IPS-18c (cell line): ENCODE data around the gene CCNF.

Experiments used
- H3K4me3 ChIP-seq: 2 replicates; pipeline ENCODE4 v1.7.0; 2013; ENCODE audit warnings: low read depth, mild to moderate bottlenecking, low read length, moderate library complexity; ENCODE audit not compliant: insufficient read depth
- H3K9me3 ChIP-seq: one replicate; pipeline ENCODE4 v1.6.1; 2013; ENCODE audit warnings: mild to moderate bottlenecking, low read length, moderate library complexity; ENCODE audit not compliant: control insufficient read depth, insufficient read depth

The CCNF gene

DNA sequence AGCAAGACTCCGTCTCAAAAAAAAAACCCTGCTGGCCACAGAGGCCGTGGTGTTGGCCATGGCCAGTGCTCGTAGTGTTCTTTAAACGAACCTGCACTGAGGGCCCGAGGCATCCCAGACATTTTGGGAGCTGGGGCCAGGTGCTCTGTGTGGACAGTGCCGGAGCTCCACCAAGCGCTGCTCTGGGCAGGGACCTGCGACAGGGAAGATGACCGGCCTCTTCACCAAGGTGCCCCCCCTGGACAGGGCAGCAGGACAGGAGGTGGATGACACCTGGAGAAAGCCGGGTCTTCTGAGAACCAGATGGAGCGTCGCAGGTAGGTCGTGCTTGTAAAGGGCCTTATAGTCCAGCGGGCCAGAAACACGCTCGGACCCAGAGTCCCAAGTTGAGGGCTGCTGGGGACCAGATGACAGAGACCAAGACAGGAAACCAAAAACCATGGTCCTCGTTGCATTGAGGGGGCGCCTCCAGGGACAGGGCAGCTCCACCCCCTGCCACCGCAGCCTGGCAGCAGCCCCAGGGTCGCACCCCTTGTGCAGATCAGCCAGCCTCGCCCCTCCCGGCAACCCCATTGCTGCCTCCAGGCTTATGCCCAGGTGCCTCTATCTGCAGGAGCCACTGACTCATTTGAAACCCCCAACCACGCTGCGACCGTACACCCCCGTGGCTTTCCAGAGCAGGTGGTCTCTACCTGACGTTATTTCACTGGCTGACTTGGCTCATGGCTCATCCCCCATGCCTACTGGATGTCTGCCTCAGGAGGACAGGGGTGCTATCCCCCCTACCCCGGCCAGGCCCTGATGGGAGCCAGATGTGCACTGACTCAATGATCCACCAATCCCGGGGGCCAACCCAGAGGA, 37.6 kb downstream of the CCNF start:
- Histone ChIP-seq H3K4me3 (no peak overlapping the region), H3K9me3 (no peaks in the 10 kb centered on the region)

DNA sequence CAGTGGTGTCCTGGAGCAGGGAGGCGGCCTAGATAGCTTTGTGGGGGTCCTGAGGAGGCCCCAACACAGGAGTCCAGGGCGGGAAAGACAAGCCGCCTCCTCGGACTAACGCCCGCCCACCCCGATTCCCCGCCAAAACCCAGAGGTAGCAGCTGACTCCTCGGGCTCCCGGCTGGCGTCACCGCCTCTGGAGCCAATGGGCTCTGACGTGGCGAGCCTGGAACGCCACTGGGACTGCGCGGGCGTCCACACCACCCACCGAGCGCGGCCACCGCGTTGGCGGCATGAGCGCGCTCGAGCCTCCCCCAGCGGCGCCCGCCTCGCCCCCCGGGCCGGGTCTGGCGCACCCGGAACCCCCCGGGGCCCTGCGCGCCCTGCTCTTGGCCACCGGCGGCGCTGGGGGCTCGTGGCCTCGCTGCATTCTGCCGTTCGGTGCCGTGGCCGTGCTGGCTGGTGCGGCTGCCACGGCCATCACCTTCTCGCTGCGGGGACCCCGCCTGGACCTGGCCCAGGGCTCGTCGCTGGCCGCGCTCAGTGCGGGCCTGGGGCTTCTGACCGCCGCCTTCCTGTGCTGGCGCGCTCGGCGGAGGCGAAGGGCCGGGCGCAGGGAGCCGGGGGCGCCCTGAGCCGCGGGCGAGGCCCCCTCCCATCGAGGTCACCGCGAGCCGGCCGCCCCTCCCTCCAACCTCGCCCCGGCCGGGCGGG, 38.4 kb downstream of the CCNF start:
- Histone ChIP-seq H3K4me3 (peak overlapping the region; percentile 46; the same call in 1 of the 2 replicates), H3K9me3 (no peaks in the 10 kb centered on the region)

DNA sequence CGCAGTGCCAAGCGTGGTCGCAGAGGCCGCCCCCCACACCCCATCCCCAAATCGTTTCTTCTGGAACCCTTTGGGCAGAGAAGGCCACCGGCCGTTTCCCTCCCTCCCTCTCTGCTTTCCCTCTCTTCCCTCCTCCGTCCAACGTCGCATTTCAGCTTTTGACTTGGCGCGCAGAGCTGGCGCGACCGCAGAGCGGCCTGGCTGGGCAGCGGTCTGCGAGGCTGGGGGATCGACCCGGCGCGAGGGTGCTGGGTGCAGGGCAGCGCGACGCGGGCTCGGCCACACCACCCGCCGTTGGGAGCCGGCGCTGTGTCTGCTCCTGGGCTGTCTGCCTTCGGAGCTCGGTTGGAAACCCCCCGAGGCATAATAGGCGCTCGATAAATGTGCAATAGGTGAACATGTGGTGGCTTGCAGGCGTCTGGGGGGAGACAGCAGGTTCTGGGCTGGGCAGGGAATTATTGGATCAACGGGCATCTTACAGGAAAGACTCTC, 39.0 kb downstream of the CCNF start:
- no peaks in the 10 kb centered on the region for H3K9me3 ChIP-seq
- H3K4me3 ChIP-seq: peak overlapping the region; percentile 46

DNA sequence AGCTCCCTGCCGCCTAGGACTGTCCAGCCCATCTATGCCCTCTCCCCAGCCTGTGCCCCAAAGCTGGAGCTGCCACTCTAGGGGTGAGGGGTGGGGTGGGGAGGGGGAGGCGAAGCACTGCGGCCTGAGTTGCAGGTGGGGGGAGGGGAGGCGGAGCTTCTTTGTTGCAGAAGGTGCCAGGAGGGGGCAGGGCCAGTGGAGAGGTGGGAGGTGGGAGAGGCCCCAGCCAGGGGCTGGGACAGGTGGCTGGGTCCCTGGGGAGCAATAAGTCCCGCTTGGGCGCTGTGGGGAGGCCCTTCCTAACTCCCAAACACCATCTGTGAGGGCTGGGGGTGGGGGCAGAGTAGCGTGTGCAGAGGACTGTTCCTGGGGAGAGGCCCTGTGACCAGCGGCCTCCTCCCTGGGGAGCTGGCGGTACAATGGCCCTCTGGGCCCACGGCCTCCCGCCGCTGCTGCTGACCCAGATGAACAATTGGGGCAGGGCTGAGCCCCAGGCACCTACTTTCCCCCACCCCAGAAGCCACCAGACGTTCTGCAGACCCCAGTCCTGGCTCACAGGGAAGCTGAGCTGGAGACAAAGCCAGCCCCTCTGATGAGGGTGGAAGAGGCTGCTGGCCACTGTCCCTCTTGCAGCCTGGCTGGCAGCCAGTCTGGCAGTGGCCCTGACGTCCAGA, 39.6 kb downstream of the CCNF start:
- Histone ChIP-seq H3K9me3 (no peaks in the 10 kb centered on the region), H3K4me3 (peak overlapping the region; percentile 46)

DNA sequence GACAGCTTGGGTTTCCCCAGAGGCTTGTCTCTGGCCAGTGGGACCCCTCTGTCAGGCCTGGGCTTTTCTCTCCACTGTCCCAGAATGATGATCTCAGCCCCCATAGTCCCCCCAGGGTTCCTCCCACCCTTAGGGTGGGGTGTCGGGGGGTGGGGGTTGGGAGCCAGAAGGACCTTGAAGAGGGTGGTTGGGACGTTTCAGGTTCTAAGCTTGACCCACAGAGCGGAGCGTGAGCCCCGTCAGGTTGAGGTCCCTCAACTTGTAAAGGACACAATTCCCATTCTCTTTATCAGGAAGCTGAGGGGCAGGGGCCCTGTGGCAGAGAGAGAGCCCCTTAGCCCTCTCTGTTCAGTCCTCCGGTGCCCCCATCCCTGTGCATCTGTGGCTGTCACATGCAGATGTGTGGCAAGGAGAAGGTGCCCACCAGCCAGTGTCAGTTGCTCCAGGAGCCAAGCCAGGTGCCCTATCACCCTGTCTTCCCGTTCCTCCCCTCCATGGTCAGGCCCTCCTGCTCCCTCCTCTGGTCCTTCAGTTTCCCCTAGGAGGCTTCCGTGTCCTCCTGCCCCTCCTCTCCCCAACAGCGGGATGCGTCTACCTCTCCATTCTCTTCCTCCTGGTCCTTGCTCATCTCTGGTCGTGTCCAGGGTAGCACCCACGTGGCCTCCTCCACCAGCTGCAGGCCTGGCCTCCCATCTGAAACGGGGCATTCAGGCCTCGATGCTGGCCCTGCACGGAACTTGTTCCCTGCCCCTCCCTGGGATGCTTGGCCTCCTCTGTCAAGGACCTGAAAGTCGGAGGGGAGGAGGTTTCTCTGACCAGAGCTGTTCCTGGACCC, 40.4 kb downstream of the CCNF start:
- peak overlapping the region; percentile 46; the same call in 1 of the 2 replicates for H3K4me3 ChIP-seq

DNA sequence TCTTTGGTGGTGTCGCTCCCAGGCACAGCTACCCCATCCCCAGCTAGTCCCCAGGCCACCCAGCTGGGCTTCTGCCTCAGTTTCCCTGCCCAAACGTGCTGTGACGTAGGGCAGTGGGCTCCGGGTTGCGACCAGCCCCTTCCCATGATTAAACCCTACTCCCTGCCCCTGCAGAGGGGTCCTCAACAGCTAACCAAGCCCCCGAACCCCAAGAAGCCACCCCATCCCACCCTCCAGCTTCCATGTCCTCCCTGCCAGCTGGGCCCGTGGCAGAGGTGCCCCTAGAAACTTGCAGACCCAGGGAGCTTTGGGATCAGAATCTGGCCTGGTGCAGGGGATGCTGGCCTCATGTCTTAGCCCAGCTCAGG, 41.0 kb downstream of the CCNF start:
- Histone ChIP-seq H3K4me3 (no peak overlapping the region; the same call in 1 of the 2 replicates), H3K9me3 (no peaks in the 10 kb centered on the region)

More for the DNA sequence above, 40.4 kb downstream of the CCNF start:
- no peaks in the 10 kb centered on the region for H3K9me3 ChIP-seq

DNA sequence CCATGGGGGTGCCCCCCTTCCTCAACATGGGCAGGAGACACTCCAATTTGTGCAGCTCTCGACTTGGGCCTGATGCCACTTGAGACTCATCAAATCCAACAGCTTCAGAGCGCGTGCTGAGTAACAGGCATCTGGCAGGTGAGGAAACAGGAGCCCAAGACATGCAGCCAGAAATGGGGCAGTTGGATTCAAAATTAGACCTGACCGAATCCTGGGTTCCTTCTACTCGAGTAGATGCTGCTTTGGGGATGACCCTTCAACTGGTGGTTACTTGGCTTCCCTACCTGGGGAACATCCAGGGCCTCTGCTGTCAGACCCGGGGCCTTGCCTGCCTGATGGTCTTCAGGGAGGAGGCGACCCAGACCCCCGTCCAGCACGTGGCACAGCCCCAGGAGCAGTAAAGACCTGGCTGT, 41.4 kb downstream of the CCNF start:
- no peak overlapping the region; the same call in 1 of the 2 replicates for H3K4me3 ChIP-seq

DNA sequence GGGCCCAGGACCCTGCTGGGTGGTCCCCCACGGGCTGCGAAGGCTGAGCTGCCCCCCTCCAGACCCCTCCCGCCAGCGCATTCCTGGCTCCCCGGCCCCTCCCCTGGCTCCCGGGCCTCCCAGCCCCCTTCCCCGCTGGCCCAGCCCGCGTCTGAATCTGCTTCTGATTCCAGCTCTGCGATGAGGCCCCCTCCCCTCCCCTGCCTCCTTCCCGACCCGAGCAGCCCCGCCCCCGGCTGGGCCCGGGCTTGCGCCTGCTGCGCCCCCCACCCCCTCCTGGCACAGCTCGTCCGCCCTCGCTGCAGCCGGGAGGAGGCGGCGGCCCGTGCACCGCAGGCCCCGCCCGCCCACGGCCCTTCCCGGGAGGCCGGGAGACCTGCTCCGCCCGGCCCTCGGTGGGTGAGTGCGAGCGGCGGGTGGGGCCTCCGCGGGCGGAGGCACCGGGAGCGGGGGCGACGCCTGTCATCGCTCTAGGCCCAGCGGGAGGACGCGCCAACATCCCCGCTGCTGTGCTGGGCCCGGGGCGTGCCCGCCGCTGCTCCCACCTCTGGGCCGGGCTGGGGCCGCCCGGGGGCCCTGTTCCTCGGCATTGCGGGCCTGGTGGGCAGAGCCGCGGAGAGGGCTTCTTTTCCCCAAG, 41.9 kb downstream of the CCNF start, which contains the start of gene NTN3:
NTN3 (plus strand) TSS at position 282 of the 637 bp plus-strand sequence. CDS start 405 bp downstream, outside the sequence.
- Histone ChIP-seq H3K4me3 (peak within 1 kb of the TSS; percentile 41), H3K9me3 (no peaks in the 10 kb centered on the region)

More for the DNA sequence above, 41.4 kb downstream of the CCNF start:
- no peaks in the 10 kb centered on the region for H3K9me3 ChIP-seq

DNA sequence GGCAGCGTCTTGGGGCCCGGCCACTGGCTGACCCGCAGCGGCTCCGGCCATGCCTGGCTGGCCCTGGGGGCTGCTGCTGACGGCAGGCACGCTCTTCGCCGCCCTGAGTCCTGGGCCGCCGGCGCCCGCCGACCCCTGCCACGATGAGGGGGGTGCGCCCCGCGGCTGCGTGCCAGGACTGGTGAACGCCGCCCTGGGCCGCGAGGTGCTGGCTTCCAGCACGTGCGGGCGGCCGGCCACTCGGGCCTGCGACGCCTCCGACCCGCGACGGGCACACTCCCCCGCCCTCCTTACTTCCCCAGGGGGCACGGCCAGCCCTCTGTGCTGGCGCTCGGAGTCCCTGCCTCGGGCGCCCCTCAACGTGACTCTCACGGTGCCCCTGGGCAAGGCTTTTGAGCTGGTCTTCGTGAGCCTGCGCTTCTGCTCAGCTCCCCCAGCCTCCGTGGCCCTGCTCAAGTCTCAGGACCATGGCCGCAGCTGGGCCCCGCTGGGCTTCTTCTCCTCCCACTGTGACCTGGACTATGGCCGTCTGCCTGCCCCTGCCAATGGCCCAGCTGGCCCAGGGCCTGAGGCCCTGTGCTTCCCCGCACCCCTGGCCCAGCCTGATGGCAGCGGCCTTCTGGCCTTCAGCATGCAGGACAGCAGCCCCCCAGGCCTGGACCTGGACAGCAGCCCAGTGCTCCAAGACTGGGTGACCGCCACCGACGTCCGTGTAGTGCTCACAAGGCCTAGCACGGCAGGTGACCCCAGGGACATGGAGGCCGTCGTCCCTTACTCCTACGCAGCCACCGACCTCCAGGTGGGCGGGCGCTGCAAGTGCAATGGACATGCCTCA, 42.6 kb downstream of the CCNF start:
- peak overlapping the region; percentile 41 for H3K4me3 ChIP-seq

DNA sequence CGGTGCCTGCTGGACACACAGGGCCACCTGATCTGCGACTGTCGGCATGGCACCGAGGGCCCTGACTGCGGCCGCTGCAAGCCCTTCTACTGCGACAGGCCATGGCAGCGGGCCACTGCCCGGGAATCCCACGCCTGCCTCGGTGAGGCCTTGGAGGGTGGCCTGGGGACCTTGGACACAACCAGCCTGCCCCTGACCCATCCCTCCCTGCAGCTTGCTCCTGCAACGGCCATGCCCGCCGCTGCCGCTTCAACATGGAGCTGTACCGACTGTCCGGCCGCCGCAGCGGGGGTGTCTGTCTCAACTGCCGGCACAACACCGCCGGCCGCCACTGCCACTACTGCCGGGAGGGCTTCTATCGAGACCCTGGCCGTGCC, 43.2 kb downstream of the CCNF start:
- Histone ChIP-seq H3K9me3 (no peaks in the 10 kb centered on the region), H3K4me3 (no peak overlapping the region)

More for the DNA sequence above, 42.6 kb downstream of the CCNF start:
- no peaks in the 10 kb centered on the region for H3K9me3 ChIP-seq

DNA sequence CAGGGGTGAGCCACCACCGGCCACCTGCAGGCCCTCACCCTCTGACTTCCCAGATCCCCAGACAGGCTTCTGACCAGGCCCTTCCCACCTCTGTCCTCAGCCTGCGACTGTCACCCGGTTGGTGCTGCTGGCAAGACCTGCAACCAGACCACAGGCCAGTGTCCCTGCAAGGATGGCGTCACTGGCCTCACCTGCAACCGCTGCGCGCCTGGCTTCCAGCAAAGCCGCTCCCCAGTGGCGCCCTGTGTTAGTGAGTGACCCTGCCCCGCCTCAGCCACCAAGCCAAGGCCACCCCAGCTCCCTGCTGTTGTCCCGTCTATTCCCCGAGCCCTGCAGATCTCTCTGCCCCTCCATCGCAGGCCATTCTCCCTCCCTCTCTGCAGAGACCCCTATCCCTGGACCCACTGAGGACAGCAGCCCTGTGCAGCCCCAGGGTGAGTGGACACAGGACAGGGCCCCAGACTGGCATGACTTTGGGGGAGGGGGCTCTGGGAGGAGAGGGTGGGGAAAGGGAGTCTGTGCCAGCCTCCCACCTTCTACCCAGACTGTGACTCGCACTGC, 43.7 kb downstream of the CCNF start:
- Histone ChIP-seq H3K4me3 (no peak overlapping the region), H3K9me3 (no peaks in the 10 kb centered on the region)

DNA sequence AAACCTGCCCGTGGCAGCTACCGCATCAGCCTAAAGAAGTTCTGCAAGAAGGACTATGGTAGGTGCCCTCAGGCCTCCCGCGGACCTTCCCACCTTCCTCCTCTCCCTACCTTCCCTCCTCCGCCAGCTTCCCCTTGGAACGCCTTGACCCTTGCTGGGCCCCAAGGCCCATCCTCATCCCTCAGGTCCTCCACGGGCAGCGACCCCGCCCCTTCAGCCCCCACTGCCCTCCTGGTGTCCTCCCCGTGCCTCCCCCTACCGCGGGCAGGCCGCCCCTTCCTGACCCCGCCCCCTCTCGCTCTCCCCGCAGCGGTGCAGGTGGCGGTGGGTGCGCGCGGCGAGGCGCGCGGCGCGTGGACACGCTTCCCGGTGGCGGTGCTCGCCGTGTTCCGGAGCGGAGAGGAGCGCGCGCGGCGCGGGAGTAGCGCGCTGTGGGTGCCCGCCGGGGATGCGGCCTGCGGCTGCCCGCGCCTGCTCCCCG, 44.2 kb downstream of the CCNF start:
- no peaks in the 10 kb centered on the region for H3K9me3 ChIP-seq
- peak overlapping the region; percentile 24; the same call in 1 of the 2 replicates for H3K4me3 ChIP-seq

DNA sequence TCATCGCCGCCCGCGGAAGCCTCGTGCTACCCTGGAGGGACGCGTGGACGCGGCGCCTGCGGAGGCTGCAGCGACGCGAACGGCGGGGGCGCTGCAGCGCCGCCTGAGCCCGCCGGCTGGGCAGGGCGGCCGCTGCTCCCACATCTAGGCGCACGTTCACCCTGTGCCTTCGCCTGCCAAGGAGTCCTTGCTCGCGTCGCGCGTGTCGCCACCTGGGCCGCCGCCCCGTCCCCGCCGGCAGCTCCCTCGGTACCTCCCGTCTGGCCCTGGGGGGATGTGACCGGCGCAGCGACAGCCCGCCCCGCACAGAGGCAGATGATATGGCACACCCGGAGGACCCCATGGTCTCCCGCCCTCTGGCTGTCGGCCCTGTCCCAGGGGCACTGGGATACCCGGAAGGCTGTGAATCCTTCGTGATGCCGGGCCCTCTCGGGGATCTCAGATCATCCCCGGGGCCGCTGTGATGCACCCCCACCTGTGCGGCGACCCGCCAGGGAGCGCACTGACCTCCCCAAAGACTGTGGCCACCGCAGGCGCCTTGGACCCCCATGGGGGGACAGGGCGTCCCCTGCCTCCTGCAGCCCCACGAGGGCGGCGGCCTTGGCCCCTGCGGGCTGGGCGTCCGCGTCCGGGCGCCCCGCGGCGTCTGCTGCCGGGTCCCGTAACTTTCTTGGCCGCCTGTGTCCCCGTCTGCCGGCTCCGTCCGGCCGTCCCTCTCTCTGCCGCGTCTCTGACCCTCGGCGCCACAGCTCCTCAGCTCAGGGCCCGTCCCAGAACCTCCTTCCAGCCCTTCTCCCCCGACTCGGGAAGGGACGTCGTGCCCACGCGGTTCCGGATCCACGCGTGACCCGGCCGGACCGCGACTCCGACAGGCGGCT, 45.0 kb downstream of the CCNF start:
- peak overlapping the region; percentile 73 for H3K4me3 ChIP-seq
- H3K9me3 ChIP-seq: no peaks in the 10 kb centered on the region

DNA sequence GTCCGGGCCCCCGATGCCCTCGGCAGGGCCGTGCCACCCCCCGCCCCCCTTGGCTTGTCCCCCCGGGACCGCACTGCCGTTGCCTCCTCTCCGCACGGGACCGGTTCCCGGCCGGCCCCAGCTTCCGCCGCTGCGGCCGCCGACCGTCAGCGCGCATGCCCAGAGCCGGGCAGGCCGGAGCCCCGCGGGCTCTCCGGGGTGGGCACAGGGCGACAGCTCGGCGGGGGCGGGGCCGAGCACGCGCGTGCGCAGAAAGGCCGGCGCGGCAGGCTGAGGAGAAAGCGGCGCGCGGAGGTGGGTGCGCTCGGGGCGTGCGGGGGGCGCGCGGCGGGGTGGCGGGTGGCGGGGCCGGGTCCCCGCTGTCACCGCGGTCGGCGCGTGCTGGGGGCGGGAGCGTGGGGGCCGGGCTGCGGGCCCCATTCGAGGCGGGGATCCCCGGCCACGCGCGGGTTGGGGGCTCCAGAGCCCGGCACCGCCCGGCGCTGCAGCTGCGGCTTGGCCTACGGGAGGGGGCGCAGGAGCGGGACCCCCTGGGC, 45.7 kb downstream of the CCNF start, which contains the start of gene TBC1D24:
TBC1D24 (plus strand) TSS at position 251 of the 536 bp plus-strand sequence. CDS start 21,022 bp downstream, outside the sequence.
- Histone ChIP-seq H3K4me3 (peak within 1 kb of the TSS; percentile 79), H3K9me3 (no peaks in the 10 kb centered on the region)
